Stimulated activated CD8-positive, alpha-beta memory T cell treated with anti-CD3 and anti-CD28 coated beads, Interleukin-4, amount 100 ng/mL, for 48 hours (primary cell): ENCODE results near the gene ELP6.

ENCODE experiments used
- DNase-seq: peaks from one replicate; pipeline ENCODE4 v3.0.0-alpha.2; 2020

Gene ELP6

GRCh38 chr3:47455806-47456452 is 57.6 kb downstream of the ELP6 start:
- no peak for DNase-seq

GRCh38 chr3:47452453-47453215 is 60.9 kb downstream of the ELP6 start:
- DNase-seq, result no peak
